Esophagus squamous epithelium (tissue), 5 donors: ENCODE data around the gene TCERG1. TPM values are rescaled to one million over a fixed set of nuclear protein-coding genes. Genes with fewer than 3 reads are reported as not detected.

Experiments
- DNase-seq: peaks from one replicate; lab custom pipeline; 2025; lab: John Stamatoyannopoulos, UW
- H3K27ac ChIP-seq, 4 donors: fragments of 200-600 bp; sonication (generic); one replicate each; pipeline ENCODE4 v1.5.1; 2016 to 2019; ENCODE audit warnings: mild to moderate bottlenecking in 1 of 4
- H3K27me3 ChIP-seq, 4 donors: fragments of 200-600 bp; sonication (generic); 1 replicate in 3 of 4; 2 replicates in 1 of 4; pipeline versions ENCODE4 v1.5.1 to v1.6.0; 2017 to 2021; ENCODE audit warnings: antibody characterized with exemption in 1 of 4
- H3K36me3 ChIP-seq, 3 donors: fragments of 200-600 bp; sonication (generic); one replicate each; pipeline ENCODE4 v1.5.1; 2016 to 2019
- H3K4me1 ChIP-seq, 3 donors: fragments of 200-600 bp; sonication (generic); one replicate each; pipeline ENCODE4 v1.5.1; 2017 to 2019
- H3K4me3 ChIP-seq, 4 donors: fragments of 200-600 bp; sonication (generic); 1 replicate in 3 of 4; 2 replicates in 1 of 4; pipeline ENCODE4 v1.5.1; 2016 to 2019; ENCODE audit warnings: mild to moderate bottlenecking in 2 of 4, moderate library complexity in 1 of 4
- H3K9me3 ChIP-seq, 3 donors: fragments of 200-600 bp; sonication (generic); one replicate each; pipeline ENCODE4 v1.5.1; 2016 to 2019
- POLR2A ChIP-seq, 4 donors: fragments of 450-650 bp; IDR thresholded peaks; one replicate each; pipeline ENCODE4 v1.6.1; 2017; ENCODE audit warnings: antibody characterized with exemption in 4 of 4, mild to moderate bottlenecking in 4 of 4, moderate library complexity in 3 of 4
- WGBS, 2 donors: methylation state at CpG; one replicate each; pipeline ENCODE4 v1.1.5; 2018; 5-methylcytosine and 5-hydroxymethylcytosine counted together
- intact Hi-C: fragments of 100-400 bp; cut with DNase I; formaldehyde crosslinking; loops from one replicate; pipeline ENCODE4 v1.15.0; 2022
- total RNA-seq, 4 donors: library from RNA; depleted of rRNA; stranded (reverse); fragments of >200 nt; gene quantifications; one replicate each; pipeline ENCODE4 v1.1.0, GENCODE V29; 2016
- TF ChIP-seq, protein P1 (sequence below), 6 experiments: fragments of 450-650 bp in 4 of 6; fragments of 200-600 bp in 2 of 6; sonication (generic) in 2 of 6; IDR thresholded peaks; one replicate each; pipeline ENCODE4 v1.5.1; 2016 to 2019; ENCODE audit warnings: antibody characterized with exemption in 6 of 6, mild to moderate bottlenecking in 4 of 6, moderate library complexity in 4 of 6
- donor health status: DM: yes; HTN: yes; CAD: no.

TCERG1 gene
- total RNA-seq, 4 donors from 2014 or later, result 43.4 to 92.7 (median 68.9) TPM

DNA sequence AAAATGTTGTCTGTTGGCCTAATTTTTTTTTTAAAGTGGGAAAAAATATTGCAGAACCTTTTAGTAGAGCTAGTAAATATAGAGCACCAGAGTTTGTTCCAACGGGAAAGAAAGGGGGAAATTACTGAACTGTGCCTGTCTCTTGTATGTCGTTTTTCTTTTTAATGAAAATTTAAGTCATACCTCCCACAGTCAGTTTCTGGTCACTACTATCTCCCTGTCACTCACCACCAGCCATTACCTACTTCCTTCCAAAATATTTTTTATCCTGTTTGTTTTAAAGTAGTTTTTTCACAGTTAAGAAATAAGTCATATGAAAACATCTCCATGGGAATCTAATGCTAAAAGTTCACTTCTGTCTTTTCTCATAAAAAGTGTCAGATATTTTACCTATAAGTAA lies 47.5 kb downstream of the TCERG1 start:
- TF ChIP-seq, protein P1, sequence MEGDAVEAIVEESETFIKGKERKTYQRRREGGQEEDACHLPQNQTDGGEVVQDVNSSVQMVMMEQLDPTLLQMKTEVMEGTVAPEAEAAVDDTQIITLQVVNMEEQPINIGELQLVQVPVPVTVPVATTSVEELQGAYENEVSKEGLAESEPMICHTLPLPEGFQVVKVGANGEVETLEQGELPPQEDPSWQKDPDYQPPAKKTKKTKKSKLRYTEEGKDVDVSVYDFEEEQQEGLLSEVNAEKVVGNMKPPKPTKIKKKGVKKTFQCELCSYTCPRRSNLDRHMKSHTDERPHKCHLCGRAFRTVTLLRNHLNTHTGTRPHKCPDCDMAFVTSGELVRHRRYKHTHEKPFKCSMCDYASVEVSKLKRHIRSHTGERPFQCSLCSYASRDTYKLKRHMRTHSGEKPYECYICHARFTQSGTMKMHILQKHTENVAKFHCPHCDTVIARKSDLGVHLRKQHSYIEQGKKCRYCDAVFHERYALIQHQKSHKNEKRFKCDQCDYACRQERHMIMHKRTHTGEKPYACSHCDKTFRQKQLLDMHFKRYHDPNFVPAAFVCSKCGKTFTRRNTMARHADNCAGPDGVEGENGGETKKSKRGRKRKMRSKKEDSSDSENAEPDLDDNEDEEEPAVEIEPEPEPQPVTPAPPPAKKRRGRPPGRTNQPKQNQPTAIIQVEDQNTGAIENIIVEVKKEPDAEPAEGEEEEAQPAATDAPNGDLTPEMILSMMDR (IDR thresholded peaks at IDR 0.05), result no peak
- TF ChIP-seq POLR2A (IDR thresholded peaks at IDR 0.05), result no peak
- H3K9me3 ChIP-seq, result no peaks in the 10 kb centered on the region
- WGBS, 2 donors, result 69 to 76% methylated on average over 2 of the region's 2 CpGs
- H3K27me3 ChIP-seq, result no peaks in the 10 kb centered on the region
- no peak overlapping the region for H3K27ac ChIP-seq
- H3K4me3 ChIP-seq, result no peak overlapping the region
- intact Hi-C loops, result no loop called here
- no peak for DNase-seq
- H3K36me3 ChIP-seq, result peaks cover 0 to 67% (median 8%) of the 10 kb centered on the region in 3 donors
- no peaks in the 10 kb centered on the region for H3K4me1 ChIP-seq

DNA sequence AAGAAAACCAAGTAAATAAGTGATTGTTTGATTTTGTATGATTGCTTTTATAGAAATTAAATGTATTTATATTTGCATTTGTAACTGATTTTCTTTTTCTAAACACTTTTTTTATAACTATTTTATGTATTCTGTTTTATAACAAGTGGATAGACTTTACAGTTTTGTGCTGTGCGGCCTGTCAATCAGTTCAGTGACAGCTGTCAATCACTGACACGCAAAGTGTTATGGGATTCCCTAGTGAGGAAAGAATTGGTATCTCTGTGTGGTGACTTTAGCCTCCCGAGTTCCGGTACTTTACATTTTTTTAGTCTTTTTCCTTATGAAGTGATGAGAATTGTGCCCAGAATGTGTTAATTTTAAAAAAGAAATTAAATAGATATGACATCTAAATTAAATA lies 52.5 kb downstream of the TCERG1 start:
- WGBS, 2 donors, result 95 to 96% methylated on average over 4 of the region's 4 CpGs
- Histone ChIP-seq H3K4me1 (no peaks in the 10 kb centered on the region), H3K27ac (no peak overlapping the region), H3K4me3 (no peak overlapping the region), H3K27me3 (no peaks in the 10 kb centered on the region), H3K36me3 (peaks cover 0 to 82% (median 11%) of the 10 kb centered on the region in 3 donors), H3K9me3 (no peaks in the 10 kb centered on the region)
- no peak for DNase-seq
- intact Hi-C loops, result no loop called here
- TF ChIP-seq, protein P1 (IDR thresholded peaks at IDR 0.05), result no peak
- TF ChIP-seq POLR2A (IDR thresholded peaks at IDR 0.05), result no peak

DNA sequence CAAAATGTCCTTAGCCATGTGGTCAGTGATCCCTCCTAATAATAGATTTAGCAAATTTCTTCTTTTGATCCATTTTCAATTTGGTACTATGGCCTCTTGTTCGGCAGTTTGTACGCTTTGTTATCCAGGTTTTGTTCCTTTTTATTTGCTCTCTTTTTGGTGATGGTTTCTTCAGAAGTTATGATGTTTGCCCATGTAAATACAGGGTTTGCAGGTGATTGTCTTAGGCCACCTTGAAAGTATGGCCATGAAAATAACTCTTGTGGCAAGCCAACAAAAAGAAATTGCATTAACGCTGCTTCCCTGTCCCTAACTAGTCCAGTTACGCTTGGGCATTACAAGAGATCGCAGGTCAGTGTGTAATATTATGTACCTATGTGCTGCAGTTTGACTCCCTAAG lies 60.3 kb downstream of the TCERG1 start:
- 92 to 95% methylated on average over 5 of the region's 5 CpGs for WGBS, 2 donors
- intact Hi-C loops, result no loop called here
- no peak overlapping the region for H3K27ac ChIP-seq
- H3K4me3 ChIP-seq, result no peak overlapping the region
- no peaks in the 10 kb centered on the region for H3K27me3 ChIP-seq
- TF ChIP-seq, protein P1 (IDR thresholded peaks at IDR 0.05), result no peak
- TF ChIP-seq POLR2A (IDR thresholded peaks at IDR 0.05), result no peak
- H3K4me1 ChIP-seq, result no peaks in the 10 kb centered on the region
- H3K9me3 ChIP-seq, result no peaks in the 10 kb centered on the region
- peaks cover 12 to 100% (median 21%) of the 10 kb centered on the region in 3 donors for H3K36me3 ChIP-seq
- DNase-seq, result no peak

DNA sequence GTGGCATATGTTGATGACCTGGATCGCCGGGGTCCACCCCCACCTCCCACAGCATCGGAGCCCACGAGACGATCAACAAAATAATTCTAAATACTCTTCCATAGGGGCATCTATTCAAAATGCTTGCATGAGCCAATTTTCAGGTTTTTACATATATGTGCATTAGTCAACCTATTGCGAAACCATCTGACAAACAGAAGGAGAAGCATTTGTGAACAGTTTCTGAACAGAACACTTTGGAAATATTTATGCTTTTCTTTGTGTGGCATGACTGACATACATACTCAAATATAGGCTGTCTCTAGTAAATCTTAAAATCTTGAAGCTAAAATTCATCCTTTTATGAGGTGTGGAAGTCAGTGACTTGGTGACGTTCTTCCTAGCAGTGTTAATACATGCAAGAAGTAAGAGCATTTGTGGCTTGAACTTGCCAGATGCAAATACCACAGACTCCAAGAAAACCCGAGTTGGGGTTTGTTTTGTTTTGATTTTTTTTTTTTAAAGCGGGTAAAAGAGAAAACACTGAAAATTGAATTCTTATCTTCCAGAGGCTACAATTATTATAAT lies 63.5 kb downstream of the TCERG1 start:
- Histone ChIP-seq H3K27ac (no peak overlapping the region), H3K4me3 (no peak overlapping the region), H3K36me3 (peaks cover 10 to 79% (median 12%) of the 10 kb centered on the region in 3 donors), H3K4me1 (no peaks in the 10 kb centered on the region), H3K9me3 (no peaks in the 10 kb centered on the region), H3K27me3 (no peaks in the 10 kb centered on the region)
- WGBS, 2 donors, result 81% methylated on average over 9 of the region's 9 CpGs
- DNase-seq, result no peak
- TF ChIP-seq, protein P1 (IDR thresholded peaks at IDR 0.05), result no peak
- TF ChIP-seq POLR2A (IDR thresholded peaks at IDR 0.05), result no peak
- intact Hi-C loops, result no loop called here

DNA sequence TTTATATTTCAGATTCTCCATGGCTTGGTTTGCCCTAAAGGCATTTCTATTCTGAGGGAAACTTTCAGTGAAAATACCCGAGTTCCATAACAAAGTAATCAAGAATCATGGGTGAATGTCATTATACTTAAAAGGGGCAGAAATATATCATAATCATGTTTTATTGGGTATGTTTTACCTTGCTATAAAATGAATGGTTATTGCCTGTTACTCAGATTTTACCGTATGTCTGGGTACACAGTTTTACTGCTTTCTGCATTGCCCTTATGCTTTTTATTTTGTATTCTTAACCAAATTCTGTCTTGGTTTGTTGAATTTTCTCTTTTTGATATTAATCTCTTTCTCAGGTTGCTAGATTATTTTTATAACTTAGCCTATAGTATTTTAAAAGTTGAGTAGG lies 66.3 kb downstream of the TCERG1 start:
- Histone ChIP-seq H3K9me3 (no peaks in the 10 kb centered on the region), H3K27ac (no peak overlapping the region), H3K4me1 (no peaks in the 10 kb centered on the region), H3K4me3 (no peak overlapping the region), H3K27me3 (no peaks in the 10 kb centered on the region), H3K36me3 (peaks cover 0 to 51% (median 3%) of the 10 kb centered on the region in 3 donors)
- WGBS, 2 donors, result 70 to 77% methylated on average over 2 of the region's 2 CpGs
- no peak for DNase-seq
- intact Hi-C loops, result no loop called here
- TF ChIP-seq, protein P1 (IDR thresholded peaks at IDR 0.05), result no peak
- no peak for TF ChIP-seq POLR2A (IDR thresholded peaks at IDR 0.05)
